LNCAP (cell line): Measurements from ENCODE around the gene E2F2.

Source experiments
- CTCF ChIP-seq: fragments of 450-650 bp; IDR thresholded peaks from 2 replicates; pipeline ENCODE4 v1.5.1; 2017; ENCODE audit warnings: mild to moderate bottlenecking

The E2F2 gene

GRCh38 chr1:23460519-23460918, 70.5 kb downstream of the E2F2 start:
- no peak for TF ChIP-seq CTCF

GRCh38 chr1:23459338-23459757, 71.7 kb downstream of the E2F2 start:
- no peak for TF ChIP-seq CTCF
